T-helper 1 cell treated with Interleukin-12 subunit alpha and Interleukin-12 subunit beta and Interleukin-4 antibody, amounts not matched to agents 30 ng/mL and 1 ng/mL, for 36 hours (primary cell): ENCODE measurements around the gene GPR18. TPM values are rescaled to one million over a fixed set of nuclear protein-coding genes. Genes with fewer than 3 reads are reported as not detected.

ENCODE experiments used
- intact Hi-C: fragments of 100-400 bp; cut with micrococcal nuclease; formaldehyde crosslinking; loops from one replicate; pipeline ENCODE4 v1.15.1; 2024
- total RNA-seq: library from RNA; stranded (reverse); gene quantifications from 2 replicates; pipeline ENCODE4 v1.2.3, GENCODE V29; 2022

Gene GPR18
- total RNA-seq, 1 donor from 2014 or later, result 11.4 TPM

DNA sequence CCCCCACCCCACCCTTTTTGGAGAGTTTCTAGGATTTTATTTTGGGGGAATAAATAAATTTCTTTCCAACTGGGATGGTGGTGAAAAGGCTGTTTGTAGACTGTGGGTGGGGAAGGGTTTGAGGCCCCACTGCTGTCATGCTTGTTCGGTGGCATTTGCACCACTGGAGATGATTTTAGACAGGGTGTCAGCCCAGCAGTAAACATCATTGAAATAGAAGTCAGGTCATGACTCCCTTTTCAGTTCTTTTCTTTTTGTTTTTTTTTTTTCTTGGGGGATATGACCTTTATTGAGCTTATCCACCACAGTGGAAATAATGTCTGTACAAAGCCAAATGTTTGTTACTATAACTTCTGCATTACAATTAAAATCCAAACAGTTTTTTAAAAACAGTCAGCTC is 43.4 kb downstream of the GPR18 start:
- intact Hi-C loops, result loop anchor here (1.0 to 10.0 kb wide), 7 partner anchors 10 to 1460 kb away; partner anchors contain the start of genes GPR18 and TMTC4

DNA sequence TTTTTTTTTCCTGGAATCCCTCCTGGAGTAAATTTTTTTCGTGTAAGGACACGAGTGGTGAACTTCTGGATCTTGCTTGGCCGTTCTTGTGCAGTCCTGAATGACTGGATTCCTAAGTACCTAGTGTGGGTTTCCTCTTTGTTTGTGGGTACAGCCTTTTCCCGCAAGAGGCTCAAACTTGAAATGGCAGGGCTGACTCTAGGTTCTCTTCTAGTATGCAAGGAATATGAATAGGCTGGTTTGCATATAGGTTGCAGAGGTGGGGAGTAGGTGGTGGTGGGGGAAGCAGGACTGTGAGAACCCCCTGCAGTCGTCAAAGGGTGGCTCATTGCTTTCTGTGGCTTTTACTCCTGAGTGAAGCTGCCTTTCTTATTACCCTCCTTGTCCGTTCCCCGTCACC is 43.9 kb downstream of the GPR18 start:
- intact Hi-C loops, result loop anchor here (2.0 to 10.0 kb wide), 3 partner anchors 127 to 1461 kb away; partner anchors contain the start of gene TMTC4

DNA sequence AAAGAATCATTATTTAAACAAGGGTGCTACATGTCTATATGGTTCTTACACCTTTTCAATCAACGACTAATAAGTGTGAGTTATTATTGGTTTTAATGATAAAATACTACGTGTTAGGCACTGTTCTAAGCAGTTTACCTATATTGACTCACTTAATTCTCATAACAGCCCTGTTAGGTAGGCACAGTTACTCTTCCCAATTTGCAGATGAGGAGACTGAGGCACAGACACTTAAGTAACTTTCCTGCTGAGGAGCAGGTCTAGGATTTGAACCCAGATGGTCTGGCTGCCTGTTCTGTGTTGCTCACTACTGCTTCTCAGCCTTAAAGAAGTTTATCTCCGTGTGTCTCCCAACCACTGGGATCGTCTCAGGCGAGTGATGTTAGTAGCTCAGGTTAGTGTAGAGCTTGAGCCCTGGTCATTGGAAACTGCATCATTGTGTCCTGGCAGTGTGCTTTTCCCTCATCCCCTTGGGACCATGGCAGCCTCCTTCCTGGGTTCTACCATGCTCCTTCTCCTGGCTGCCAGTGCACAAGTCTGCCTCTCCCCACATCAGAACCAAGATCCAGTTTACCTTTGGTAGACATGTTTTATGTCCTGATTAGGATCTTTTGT is 46.7 kb downstream of the GPR18 start:
- intact Hi-C loops, result loop anchor here (10.0 kb wide), 2 partner anchors 737 to 1463 kb away; partner anchors contain the start of gene TMTC4

DNA sequence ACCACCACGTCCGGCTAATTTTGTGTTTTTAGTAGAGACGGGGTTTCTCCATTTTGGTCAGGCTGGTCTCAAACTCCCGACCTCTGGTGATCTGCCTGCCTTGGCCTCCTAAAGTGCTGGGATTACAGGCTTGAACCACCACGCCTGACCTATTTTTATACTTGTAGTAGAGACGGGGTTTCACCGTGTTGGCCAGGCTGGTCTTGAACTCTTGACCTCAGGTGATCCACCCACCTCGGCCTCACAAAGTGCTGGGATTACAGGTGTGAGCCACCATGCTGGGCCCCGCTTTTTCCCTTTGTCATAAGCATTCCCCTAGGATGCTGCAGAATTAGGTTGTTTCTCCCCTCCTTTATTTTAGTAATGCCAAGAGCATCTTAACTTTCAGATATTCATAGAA is 47.6 kb downstream of the GPR18 start:
- intact Hi-C loops, result loop anchor here (10.0 kb wide), 2 partner anchors 736 to 1464 kb away; partner anchors contain the start of gene TMTC4

DNA sequence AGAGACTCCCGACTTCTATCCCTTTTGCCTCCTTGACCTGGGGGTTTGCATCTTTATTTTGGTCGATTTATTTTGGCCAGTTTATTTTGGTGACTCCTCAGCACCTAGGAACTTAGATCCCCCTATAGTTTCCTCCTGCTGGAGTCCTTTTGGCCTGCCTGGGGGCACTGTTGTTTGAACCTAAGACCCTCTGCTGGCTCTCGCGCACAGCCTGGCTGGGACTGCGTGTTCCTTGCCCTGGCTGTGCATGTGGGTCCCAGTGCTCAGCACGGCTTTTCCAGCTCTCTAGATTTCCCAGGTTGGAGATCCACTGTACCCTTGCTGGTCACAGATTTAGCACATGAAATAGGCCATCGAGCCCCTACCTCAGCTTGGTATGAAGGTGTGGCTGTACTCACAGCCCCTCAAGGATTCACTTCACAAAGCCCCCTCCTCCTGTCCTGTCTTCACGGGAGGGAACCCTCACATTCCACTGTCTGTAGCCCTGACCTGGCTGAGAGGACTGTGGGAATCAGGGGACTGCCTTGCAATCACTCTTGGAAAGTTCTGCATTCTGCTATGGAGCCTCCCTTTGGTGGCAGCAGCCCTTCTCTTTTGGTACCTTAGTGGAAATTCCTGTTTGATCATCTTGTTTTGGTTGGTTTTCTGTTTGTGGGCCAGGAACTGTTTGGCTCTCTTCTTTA is 49.2 kb downstream of the GPR18 start:
- intact Hi-C loops, result no loop called here

DNA sequence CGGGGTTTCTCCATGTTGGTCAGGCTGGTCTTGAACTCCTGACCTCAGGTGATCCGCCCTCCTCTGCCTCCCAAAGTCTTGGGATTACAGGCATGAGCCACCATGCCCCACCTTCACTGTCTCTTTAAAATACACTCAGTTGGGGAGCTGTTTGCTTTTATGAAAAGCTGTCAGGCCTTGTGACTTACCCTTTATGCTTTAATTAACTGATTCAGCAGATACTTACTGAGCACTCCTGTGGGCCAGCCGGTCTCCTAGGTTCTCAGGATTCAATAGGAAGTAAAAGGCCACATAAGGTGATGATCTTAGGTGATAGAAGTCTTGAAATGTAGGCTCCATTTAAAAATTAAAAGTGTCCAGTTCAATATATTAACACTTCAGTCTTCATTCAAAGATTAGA is 50.0 kb downstream of the GPR18 start:
- intact Hi-C loops, result no loop called here

DNA sequence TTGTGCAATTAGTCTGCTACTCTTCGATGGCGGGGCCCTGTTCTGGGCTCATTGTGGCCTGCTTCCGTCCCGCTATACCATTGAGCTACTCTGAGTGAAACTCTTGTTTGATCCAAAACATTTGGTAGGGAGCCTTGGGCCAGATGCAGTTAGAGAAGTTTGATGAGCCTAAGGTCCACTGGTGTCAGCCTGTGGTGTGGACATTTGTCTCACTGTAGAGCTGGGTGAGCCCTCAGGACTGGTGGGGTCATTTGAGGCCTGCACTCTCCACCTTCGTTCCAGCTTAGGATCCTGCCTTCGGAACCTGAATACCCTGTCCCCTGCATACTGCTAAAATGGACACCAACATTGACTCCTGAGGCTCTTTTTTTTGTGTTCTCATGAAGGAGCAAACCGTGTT is 50.7 kb downstream of the GPR18 start:
- intact Hi-C loops, result no loop called here

DNA sequence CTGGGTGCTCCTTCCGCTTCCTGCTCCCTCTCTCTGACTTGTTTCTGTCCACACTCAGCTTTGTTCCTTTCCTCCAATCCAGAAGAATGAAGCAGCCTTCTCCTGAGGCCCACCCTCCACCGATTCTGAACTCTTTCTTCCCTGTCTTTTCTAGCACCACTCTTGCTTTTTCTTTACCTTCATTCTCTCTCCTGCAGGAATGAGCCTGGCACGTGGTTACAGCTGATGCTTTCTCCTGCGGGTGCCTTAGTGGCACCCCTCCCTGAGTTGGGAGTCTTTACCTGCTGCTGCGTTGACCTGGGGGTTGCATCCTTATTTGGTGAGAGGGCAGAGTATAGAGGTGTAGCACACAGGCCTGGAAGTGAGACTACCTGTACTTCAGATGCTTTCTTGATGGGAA is 51.3 kb downstream of the GPR18 start:
- intact Hi-C loops, result no loop called here

DNA sequence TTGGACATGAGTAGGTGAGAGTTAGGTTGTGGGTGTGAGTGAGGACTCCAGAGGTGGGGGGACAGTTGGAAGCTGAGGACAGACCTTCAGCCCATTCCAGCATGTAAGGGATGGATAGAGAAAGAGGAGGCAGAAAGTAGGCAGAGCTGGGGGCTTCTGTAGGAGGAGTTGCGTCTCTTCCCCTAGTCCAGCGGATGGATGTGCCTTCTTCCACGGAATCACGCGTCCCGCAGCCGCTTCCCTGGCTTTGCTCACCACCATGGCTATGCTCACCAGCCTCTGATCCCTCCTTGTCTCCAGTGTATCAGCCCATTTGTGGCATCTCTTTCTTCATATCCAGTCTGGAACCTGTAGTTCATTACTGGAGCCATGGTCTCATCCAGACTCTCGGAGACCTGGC is 52.0 kb downstream of the GPR18 start:
- intact Hi-C loops, result no loop called here

DNA sequence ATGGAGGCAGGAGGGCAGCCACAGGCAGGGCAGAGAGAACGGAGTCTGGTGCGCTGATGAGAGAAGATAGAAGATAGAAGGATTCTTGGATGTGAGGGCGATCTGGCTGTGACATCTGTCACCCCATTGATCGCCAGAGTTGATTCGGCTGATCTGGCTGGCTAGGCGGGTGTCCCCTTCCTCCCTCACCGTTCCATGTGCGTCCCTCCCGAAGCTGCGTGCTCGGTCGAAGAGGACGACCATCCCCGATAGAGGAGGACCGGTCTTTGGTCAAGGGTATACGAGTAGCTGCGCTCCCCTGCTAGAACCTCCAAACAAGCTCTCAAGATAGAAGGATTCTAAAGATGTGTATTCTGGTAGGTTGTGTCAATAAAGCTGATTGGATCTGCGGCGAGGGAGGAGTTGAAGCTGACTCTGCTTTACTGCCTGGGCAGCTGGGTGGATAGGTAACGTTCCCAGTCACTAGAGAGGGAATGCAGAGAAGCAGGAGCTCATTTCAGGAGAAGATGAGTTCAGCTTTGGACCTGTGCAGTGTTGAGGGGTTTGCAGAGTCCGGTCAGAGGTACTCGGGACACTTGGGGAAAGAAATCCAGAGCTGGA is 52.5 kb downstream of the GPR18 start:
- intact Hi-C loops, result loop anchor here (2.0 kb wide), 1 partner anchor 295 kb away; no protein-coding TSS in a partner anchor

Other genes starting within 250 kb of the GPR18 start
- gene UBAC2, start 57.5 kb downstream of the GPR18 start, total RNA-seq, result 49.7 and 50.0 TPM in 2 replicates
- 14.5 and 15.4 TPM in 2 replicates for gene GPR183, start 49.0 kb upstream of the GPR18 start, total RNA-seq
- gene TM9SF2, start 243.1 kb upstream of the GPR18 start, total RNA-seq, result 76.9 and 77.4 TPM in 2 replicates